Nephron (organoid): ENCODE results near the gene PADI6.
A peak's percentile ranks its signal among the peaks of the same experiment; 100 is the strongest.

Experiments used
- H3K27ac Mint-ChIP-seq, 3 experiments: 2 replicates each; pipeline ENCODE4 v1.8.0; 2020; ENCODE audit warnings: mixed read lengths in 3 of 3, mild to moderate bottlenecking in 2 of 3, moderate library complexity in 1 of 3
- H3K27me3 Mint-ChIP-seq: 2 replicates; pipeline ENCODE4 v1.8.0; 2021; ENCODE audit warnings: low read depth, mild to moderate bottlenecking, moderate library complexity, mixed read lengths
- H3K36me3 Mint-ChIP-seq: 2 replicates; pipeline ENCODE4 v1.8.0; 2020; ENCODE audit warnings: low read depth, mixed read lengths
- H3K4me1 Mint-ChIP-seq: 2 replicates; pipeline ENCODE4 v1.8.0; 2020; ENCODE audit warnings: mixed read lengths
- H3K4me3 Mint-ChIP-seq, 3 experiments: 2 replicates each; pipeline ENCODE4 v1.8.0; 2020; ENCODE audit warnings: mild to moderate bottlenecking in 3 of 3, mixed read lengths in 3 of 3, moderate library complexity in 2 of 3
- H3K9me3 Mint-ChIP-seq: 2 replicates; pipeline ENCODE4 v1.8.0; 2020; ENCODE audit warnings: mixed read lengths
- CTCF ChIP-seq, 3 experiments: fragments of 200-600 bp; sonication (generic); IDR thresholded peaks; one replicate each; pipeline ENCODE4 v1.5.0; 2021; ENCODE audit warnings: antibody characterized with exemption in 3 of 3; ENCODE audit not compliant: unreplicated experiment in 3 of 3

PADI6 gene

GRCh38 chr1:17440827-17441168 lies 68.8 kb downstream of the PADI6 start:
- Mint-ChIP-seq H3K4me1 (peaks cover 22% of the 10 kb centered on the region), H3K9me3 (no peaks in the 10 kb centered on the region), H3K36me3 (no peaks in the 10 kb centered on the region), H3K27ac (peak overlapping the region in 2 of 3 experiments; percentile 38 to 58), H3K4me3 (peak overlapping the region; percentile 82 to 97 (median 83)), H3K27me3 (peaks cover 21% of the 10 kb centered on the region)
- no peak for TF ChIP-seq CTCF (IDR thresholded peaks at IDR 0.05; ENCODE audit: unreplicated experiment in 3 of 3)

GRCh38 chr1:17441265-17441992 lies 69.4 kb downstream of the PADI6 start:
- Mint-ChIP-seq H3K36me3 (no peaks in the 10 kb centered on the region), H3K27me3 (peaks cover 21% of the 10 kb centered on the region), H3K9me3 (no peaks in the 10 kb centered on the region), H3K4me3 (peak overlapping the region; percentile 33 to 73 (median 58)), H3K27ac (no peak overlapping the region), H3K4me1 (peaks cover 21% of the 10 kb centered on the region)
- no peak for TF ChIP-seq CTCF (IDR thresholded peaks at IDR 0.05; ENCODE audit: unreplicated experiment in 3 of 3)

- Mint-ChIP-seq H3K4me1 (peaks cover 15% of the 10 kb centered on the region), H3K9me3 (no peaks in the 10 kb centered on the region), H3K4me3 (no peak overlapping the region), H3K27me3 (peaks cover 21% of the 10 kb centered on the region), H3K27ac (no peak overlapping the region), H3K36me3 (no peaks in the 10 kb centered on the region)
- no peak for TF ChIP-seq CTCF (IDR thresholded peaks at IDR 0.05; ENCODE audit: unreplicated experiment in 3 of 3)
These were observed 70.0 kb downstream of the PADI6 start for GRCh38 chr1:17441993-17442357.

- H3K4me1 Mint-ChIP-seq = peaks cover 14% of the 10 kb centered on the region
- TF ChIP-seq CTCF (IDR thresholded peaks at IDR 0.05; ENCODE audit: unreplicated experiment in 3 of 3) = no peak
- H3K36me3 Mint-ChIP-seq = no peaks in the 10 kb centered on the region
- H3K27me3 Mint-ChIP-seq = peaks cover 21% of the 10 kb centered on the region
- H3K9me3 Mint-ChIP-seq = no peaks in the 10 kb centered on the region
- no peak overlapping the region for H3K27ac Mint-ChIP-seq
- no peak overlapping the region for H3K4me3 Mint-ChIP-seq
These were observed 70.8 kb downstream of the PADI6 start for GRCh38 chr1:17442841-17443240.

GRCh38 chr1:17447501-17447992 lies 75.6 kb downstream of the PADI6 start:
- no peak overlapping the region for H3K4me3 Mint-ChIP-seq
- H3K36me3 Mint-ChIP-seq = no peaks in the 10 kb centered on the region
- H3K4me1 Mint-ChIP-seq = no peaks in the 10 kb centered on the region
- H3K9me3 Mint-ChIP-seq = no peaks in the 10 kb centered on the region
- TF ChIP-seq CTCF (IDR thresholded peaks at IDR 0.05; ENCODE audit: unreplicated experiment in 3 of 3) = no peak
- H3K27ac Mint-ChIP-seq = no peak overlapping the region
- no peaks in the 10 kb centered on the region for H3K27me3 Mint-ChIP-seq
